PC-9 (cell line): ENCODE measurements around the gene PLA2G4A.

Source experiments
- EZH2 ChIP-seq: fragments of 200-600 bp; sonication (generic); IDR thresholded peaks from 2 replicates; pipeline ENCODE4 v1.8.0; 2017; ENCODE audit warnings: antibody characterized with exemption, low read depth
- TF ChIP-seq, protein P1 (sequence below): fragments of 200-600 bp; sonication (generic); conservative IDR thresholded peaks from 2 replicates; pipeline ENCODE4 v1.6.1; 2017; ENCODE audit warnings: mixed run types, antibody characterized with exemption, mild to moderate bottlenecking, moderate library complexity

DNA sequence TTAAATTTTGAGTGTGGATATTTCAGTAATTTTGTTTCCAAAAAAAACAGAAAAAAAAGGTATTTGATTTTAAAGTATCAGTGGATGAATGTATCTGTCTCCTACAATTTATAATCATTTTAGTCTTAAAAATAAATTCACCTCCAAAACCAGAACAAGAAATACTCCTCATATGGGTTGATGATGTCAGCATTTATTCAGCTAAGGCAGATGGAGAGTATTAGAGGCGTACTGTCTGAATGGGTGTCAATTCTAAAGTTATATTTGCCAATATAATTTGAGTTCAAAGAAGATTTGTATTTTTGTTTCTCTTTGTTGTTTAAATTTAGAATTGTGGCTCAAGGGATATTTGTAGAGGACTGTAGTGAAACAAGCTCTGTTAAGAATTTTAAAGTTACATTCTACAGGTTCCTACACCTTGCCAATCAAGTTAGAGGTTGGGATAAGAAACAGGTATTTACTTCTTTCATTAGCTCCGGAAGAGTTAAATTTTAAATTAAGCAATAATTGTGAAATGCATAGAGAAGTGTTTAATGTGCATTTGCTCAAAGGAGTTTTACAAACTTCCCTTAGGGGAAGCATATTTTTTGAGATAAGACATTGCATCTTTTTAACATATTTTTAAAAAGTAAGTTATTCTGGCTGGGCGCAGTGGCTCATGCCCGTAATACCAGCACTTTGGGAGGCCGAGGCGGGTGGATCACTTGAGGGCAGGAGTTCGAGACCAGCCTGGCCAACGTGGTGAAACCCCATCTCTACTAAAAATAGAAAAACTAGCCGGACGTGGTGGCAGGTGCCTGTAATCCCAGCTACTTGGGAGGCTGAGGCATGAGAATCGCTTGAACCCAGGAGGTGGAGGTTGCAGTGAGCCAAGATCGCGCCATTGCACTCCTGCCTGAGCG lies 1.2 kb downstream of the PLA2G4A start:
- TF ChIP-seq, protein P1, sequence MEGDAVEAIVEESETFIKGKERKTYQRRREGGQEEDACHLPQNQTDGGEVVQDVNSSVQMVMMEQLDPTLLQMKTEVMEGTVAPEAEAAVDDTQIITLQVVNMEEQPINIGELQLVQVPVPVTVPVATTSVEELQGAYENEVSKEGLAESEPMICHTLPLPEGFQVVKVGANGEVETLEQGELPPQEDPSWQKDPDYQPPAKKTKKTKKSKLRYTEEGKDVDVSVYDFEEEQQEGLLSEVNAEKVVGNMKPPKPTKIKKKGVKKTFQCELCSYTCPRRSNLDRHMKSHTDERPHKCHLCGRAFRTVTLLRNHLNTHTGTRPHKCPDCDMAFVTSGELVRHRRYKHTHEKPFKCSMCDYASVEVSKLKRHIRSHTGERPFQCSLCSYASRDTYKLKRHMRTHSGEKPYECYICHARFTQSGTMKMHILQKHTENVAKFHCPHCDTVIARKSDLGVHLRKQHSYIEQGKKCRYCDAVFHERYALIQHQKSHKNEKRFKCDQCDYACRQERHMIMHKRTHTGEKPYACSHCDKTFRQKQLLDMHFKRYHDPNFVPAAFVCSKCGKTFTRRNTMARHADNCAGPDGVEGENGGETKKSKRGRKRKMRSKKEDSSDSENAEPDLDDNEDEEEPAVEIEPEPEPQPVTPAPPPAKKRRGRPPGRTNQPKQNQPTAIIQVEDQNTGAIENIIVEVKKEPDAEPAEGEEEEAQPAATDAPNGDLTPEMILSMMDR: no peak
- no peak for TF ChIP-seq EZH2
